Suprapubic skin (tissue), 4 donors: ENCODE results near the gene PPP2R3A. TPM values are rescaled to one million over a fixed set of nuclear protein-coding genes. Genes with fewer than 3 reads are reported as not detected.

Experiments used
- DNase-seq, 2 donors: peaks; one replicate each; pipeline ENCODE4 v3.0.0-alpha.2; 2019; ENCODE audit warnings: low spot score in 2 of 2
- H3K27ac ChIP-seq: fragments of 200-600 bp; sonication (generic); one replicate; pipeline ENCODE4 v1.5.1; 2019
- H3K27me3 ChIP-seq: fragments of 200-600 bp; sonication (generic); one replicate; pipeline ENCODE4 v1.5.1; 2019
- H3K36me3 ChIP-seq: fragments of 200-600 bp; sonication (generic); one replicate; pipeline ENCODE4 v1.5.1; 2019
- H3K4me1 ChIP-seq: fragments of 200-600 bp; sonication (generic); one replicate; pipeline ENCODE4 v1.5.1; 2019
- H3K4me3 ChIP-seq: fragments of 200-600 bp; sonication (generic); one replicate; pipeline ENCODE4 v1.5.1; 2019; ENCODE audit warnings: mild to moderate bottlenecking
- H3K9me3 ChIP-seq: fragments of 200-600 bp; sonication (generic); one replicate; pipeline ENCODE4 v1.5.1; 2019
- EP300 ChIP-seq: sonication (generic); formaldehyde crosslinking; IDR thresholded peaks from one replicate; pipeline ENCODE4 v1.6.1; 2017; ENCODE audit warnings: antibody characterized with exemption
- POLR2A ChIP-seq, 2 donors: fragments of 450-650 bp; IDR thresholded peaks; one replicate each; pipeline ENCODE4 v1.6.1; 2017; ENCODE audit warnings: antibody characterized with exemption in 2 of 2, mild to moderate bottlenecking in 2 of 2, moderate library complexity in 2 of 2
- POLR2AphosphoS5 ChIP-seq, 3 donors: sonication (generic); formaldehyde crosslinking; IDR thresholded peaks; one replicate each; pipeline ENCODE4 v1.6.1; 2017; ENCODE audit warnings: antibody characterized with exemption in 3 of 3
- WGBS: methylation state at CpG from one replicate; pipeline ENCODE4 v1.1.5; 2018; 5-methylcytosine and 5-hydroxymethylcytosine counted together
- total RNA-seq, 4 donors: library from RNA; depleted of rRNA; stranded (reverse); fragments of >200 nt; gene quantifications; one replicate each; pipeline ENCODE4 v1.1.0, GENCODE V29; 2016
- TF ChIP-seq, protein P1 (sequence below), 2 donors: fragments of 200-600 bp in 1 of 2; fragments of 450-650 bp in 1 of 2; sonication (generic) in 1 of 2; IDR thresholded peaks; one replicate each; pipeline ENCODE4 v1.5.1; 2016 to 2019; ENCODE audit warnings: antibody characterized with exemption in 2 of 2, mild to moderate bottlenecking in 1 of 2, moderate library complexity in 1 of 2

The PPP2R3A gene
- total RNA-seq, 4 donors from 2014 or later: 51.2 to 71.7 (median 52.9) TPM

DNA sequence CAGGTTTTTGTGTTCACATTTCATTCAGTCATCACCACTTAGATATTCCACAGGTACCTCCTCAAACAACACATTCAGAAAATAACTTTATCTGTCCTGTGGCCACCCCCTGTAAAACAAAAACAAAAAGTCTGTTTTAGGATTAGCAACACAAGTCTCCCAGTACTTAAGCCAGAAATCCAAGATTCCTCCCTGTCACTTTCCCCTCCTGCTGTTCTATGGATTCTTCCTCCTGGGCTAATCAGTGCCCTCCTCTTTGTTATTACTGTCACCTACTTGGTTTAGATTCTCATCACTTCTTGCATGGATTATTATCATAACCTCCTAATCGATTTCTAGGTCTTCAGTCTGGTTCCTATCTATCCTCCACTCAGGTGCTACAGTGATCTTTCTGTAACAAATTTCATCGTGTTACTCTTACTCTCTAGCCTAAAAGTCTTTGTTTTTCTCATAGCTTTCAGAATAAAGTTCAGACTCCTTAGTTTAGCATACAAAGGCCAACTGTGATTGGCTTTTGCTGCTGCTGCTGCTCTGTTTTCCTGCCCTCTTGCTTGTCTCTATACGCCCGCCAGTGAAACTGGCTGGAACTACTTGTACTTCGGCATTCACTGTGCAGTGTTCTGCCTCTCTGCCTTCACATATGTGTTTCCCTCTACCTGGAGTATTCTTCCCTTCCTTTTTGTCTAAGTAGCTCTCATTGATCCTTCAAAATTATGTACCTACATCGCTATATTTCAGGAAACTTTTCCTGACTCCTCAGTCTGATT lies 32.2 kb downstream of the PPP2R3A start:
- Histone ChIP-seq H3K27me3 (no peaks in the 10 kb centered on the region), H3K36me3 (no peaks in the 10 kb centered on the region), H3K4me3 (no peak overlapping the region), H3K9me3 (no peaks in the 10 kb centered on the region), H3K4me1 (no peaks in the 10 kb centered on the region), H3K27ac (no peak overlapping the region)
- WGBS: 78% methylated on average over 6 of the region's 6 CpGs
- TF ChIP-seq POLR2A (IDR thresholded peaks at IDR 0.05) (no peak), EP300 (no peak), POLR2AphosphoS5 (IDR thresholded peaks at IDR 0.05) (no peak)
- TF ChIP-seq, protein P1, sequence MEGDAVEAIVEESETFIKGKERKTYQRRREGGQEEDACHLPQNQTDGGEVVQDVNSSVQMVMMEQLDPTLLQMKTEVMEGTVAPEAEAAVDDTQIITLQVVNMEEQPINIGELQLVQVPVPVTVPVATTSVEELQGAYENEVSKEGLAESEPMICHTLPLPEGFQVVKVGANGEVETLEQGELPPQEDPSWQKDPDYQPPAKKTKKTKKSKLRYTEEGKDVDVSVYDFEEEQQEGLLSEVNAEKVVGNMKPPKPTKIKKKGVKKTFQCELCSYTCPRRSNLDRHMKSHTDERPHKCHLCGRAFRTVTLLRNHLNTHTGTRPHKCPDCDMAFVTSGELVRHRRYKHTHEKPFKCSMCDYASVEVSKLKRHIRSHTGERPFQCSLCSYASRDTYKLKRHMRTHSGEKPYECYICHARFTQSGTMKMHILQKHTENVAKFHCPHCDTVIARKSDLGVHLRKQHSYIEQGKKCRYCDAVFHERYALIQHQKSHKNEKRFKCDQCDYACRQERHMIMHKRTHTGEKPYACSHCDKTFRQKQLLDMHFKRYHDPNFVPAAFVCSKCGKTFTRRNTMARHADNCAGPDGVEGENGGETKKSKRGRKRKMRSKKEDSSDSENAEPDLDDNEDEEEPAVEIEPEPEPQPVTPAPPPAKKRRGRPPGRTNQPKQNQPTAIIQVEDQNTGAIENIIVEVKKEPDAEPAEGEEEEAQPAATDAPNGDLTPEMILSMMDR (IDR thresholded peaks at IDR 0.05): no peak
- DNase-seq: no peak

GRCh38 chr3:136008221-136008620 lies 42.7 kb downstream of the PPP2R3A start:
- H3K36me3 ChIP-seq: no peaks in the 10 kb centered on the region

GRCh38 chr3:136008732-136009470 lies 43.4 kb downstream of the PPP2R3A start:
- no peak for DNase-seq
- Histone ChIP-seq H3K9me3 (no peaks in the 10 kb centered on the region), H3K27ac (no peak overlapping the region), H3K4me3 (no peak overlapping the region), H3K4me1 (no peaks in the 10 kb centered on the region), H3K36me3 (no peaks in the 10 kb centered on the region), H3K27me3 (no peaks in the 10 kb centered on the region)
- WGBS: 89% methylated on average over 5 of the region's 5 CpGs
- no peak for TF ChIP-seq POLR2A (IDR thresholded peaks at IDR 0.05)
- TF ChIP-seq, protein P1 (IDR thresholded peaks at IDR 0.05): no peak
- no peak for TF ChIP-seq EP300
- no peak for TF ChIP-seq POLR2AphosphoS5 (IDR thresholded peaks at IDR 0.05)

More at GRCh38 chr3:136008221-136008620, 42.7 kb downstream of the PPP2R3A start:
- Histone ChIP-seq H3K27ac (no peak overlapping the region), H3K9me3 (no peaks in the 10 kb centered on the region), H3K4me1 (no peaks in the 10 kb centered on the region), H3K27me3 (no peaks in the 10 kb centered on the region), H3K4me3 (no peak overlapping the region)
- no peak for DNase-seq
- TF ChIP-seq POLR2A (IDR thresholded peaks at IDR 0.05) (no peak), EP300 (no peak), POLR2AphosphoS5 (IDR thresholded peaks at IDR 0.05) (no peak)
- TF ChIP-seq, protein P1 (IDR thresholded peaks at IDR 0.05): no peak
- WGBS: 88% methylated on average over 1 of the region's 1 CpG

DNA sequence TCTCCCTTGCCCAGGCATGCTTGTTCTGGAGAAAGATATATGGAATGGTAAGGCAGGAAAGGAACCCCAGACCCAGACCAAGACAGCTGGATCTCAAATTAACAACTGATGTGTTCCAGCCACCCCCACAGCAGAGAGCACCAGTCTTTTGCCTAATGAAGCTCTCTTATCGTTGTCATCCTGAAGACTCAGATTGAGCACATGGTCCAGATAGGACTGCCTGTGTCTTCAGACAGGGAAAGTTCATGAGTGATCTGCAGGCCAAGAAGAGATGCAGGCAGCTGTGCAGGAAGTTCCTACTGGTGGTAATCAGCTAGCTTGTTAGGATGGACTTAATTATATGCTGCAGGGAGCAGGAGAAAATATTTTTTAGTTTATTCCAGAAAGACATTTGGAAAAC lies 53.3 kb downstream of the PPP2R3A start:
- WGBS: 0% methylated on average over 1 of the region's 1 CpG
- Histone ChIP-seq H3K4me1 (peaks cover 14% of the 10 kb centered on the region), H3K9me3 (no peaks in the 10 kb centered on the region), H3K36me3 (no peaks in the 10 kb centered on the region), H3K27me3 (no peaks in the 10 kb centered on the region), H3K4me3 (no peak overlapping the region), H3K27ac (no peak overlapping the region)
- TF ChIP-seq, protein P1 (IDR thresholded peaks at IDR 0.05): no peak
- TF ChIP-seq EP300 (no peak), POLR2A (IDR thresholded peaks at IDR 0.05) (no peak), POLR2AphosphoS5 (IDR thresholded peaks at IDR 0.05) (no peak)
- no peak for DNase-seq

GRCh38 chr3:136021803-136022202 lies 56.3 kb downstream of the PPP2R3A start:
- no peaks in the 10 kb centered on the region for H3K27me3 ChIP-seq
- no peak for DNase-seq
- no peak overlapping the region for H3K4me3 ChIP-seq
- peaks cover 14% of the 10 kb centered on the region for H3K4me1 ChIP-seq
- WGBS: 91% methylated on average over 1 of the region's 1 CpG
- no peak for TF ChIP-seq POLR2A (IDR thresholded peaks at IDR 0.05)
- H3K36me3 ChIP-seq: peaks cover under 1% of the 10 kb centered on the region
- H3K9me3 ChIP-seq: no peaks in the 10 kb centered on the region
- no peak overlapping the region for H3K27ac ChIP-seq
